HEK293 (cell line): ENCODE data around the gene BAG5.

ENCODE experiments used
- CTCF ChIP-seq: fragments of 450-650 bp; formaldehyde crosslinking; IDR thresholded peaks from 2 replicates; pipeline ENCODE4 v1.5.1; 2016; ENCODE audit warnings: missing biosample characterization, missing genetic modification characterization
- MEIS1 ChIP-seq: sonication (generic); formaldehyde crosslinking; IDR thresholded peaks from 2 replicates; pipeline ENCODE4 v1.8.1; 2022; ENCODE audit warnings: missing genetic modification reagents, mild to moderate bottlenecking, borderline replicate concordance
- PRDM10 ChIP-seq: fragments of 450-650 bp; formaldehyde crosslinking; IDR thresholded peaks from 2 replicates; pipeline ENCODE4 v1.5.1; 2016; ENCODE audit warnings: missing biosample characterization, missing genetic modification characterization
- SETDB1 ChIP-seq: IDR thresholded peaks from one replicate; pipeline ENCODE4 v1.6.1; 2017; ENCODE audit warnings: mild to moderate bottlenecking, low read length, moderate library complexity, mixed read lengths; ENCODE audit not compliant: insufficient read length
- TRIM28 ChIP-seq: IDR thresholded peaks from 2 replicates; pipeline ENCODE4 v1.6.1; 2011; ENCODE audit warnings: low read length, control low read depth, borderline replicate concordance
- ZFP3 ChIP-seq: fragments of 450-650 bp; formaldehyde crosslinking; IDR thresholded peaks from 2 replicates; pipeline ENCODE4 v1.5.1; 2016; ENCODE audit warnings: low read depth, missing biosample characterization, missing genetic modification characterization
- ZNF10 ChIP-seq: fragments of 450-650 bp; formaldehyde crosslinking; IDR thresholded peaks from 2 replicates; pipeline ENCODE4 v1.5.1; 2017; ENCODE audit warnings: missing biosample characterization, missing genetic modification characterization
- ZNF292 ChIP-seq: fragments of 450-650 bp; formaldehyde crosslinking; IDR thresholded peaks from 2 replicates; pipeline ENCODE4 v1.5.1; 2016; ENCODE audit warnings: low read depth, missing biosample characterization, missing genetic modification characterization, borderline replicate concordance
- ZNF311 ChIP-seq: fragments of 450-650 bp; formaldehyde crosslinking; IDR thresholded peaks from 2 replicates; pipeline ENCODE4 v1.5.1; 2017; ENCODE audit warnings: missing biosample characterization, missing genetic modification characterization, borderline replicate concordance
- ZNF510 ChIP-seq: fragments of 450-650 bp; formaldehyde crosslinking; IDR thresholded peaks from 2 replicates; pipeline ENCODE4 v1.5.1; 2018; ENCODE audit warnings: mild to moderate bottlenecking, missing genetic modification characterization, missing biosample characterization; ENCODE audit not compliant: insufficient replicate concordance
- ZNF530 ChIP-seq: fragments of 450-650 bp; formaldehyde crosslinking; IDR thresholded peaks from 2 replicates; pipeline ENCODE4 v1.5.1; 2016; ENCODE audit warnings: low read depth, missing biosample characterization, missing genetic modification characterization
- ZNF707 ChIP-seq: fragments of 450-650 bp; formaldehyde crosslinking; IDR thresholded peaks from 2 replicates; pipeline ENCODE4 v1.5.1; 2016; ENCODE audit warnings: missing biosample characterization, missing genetic modification characterization

DNA sequence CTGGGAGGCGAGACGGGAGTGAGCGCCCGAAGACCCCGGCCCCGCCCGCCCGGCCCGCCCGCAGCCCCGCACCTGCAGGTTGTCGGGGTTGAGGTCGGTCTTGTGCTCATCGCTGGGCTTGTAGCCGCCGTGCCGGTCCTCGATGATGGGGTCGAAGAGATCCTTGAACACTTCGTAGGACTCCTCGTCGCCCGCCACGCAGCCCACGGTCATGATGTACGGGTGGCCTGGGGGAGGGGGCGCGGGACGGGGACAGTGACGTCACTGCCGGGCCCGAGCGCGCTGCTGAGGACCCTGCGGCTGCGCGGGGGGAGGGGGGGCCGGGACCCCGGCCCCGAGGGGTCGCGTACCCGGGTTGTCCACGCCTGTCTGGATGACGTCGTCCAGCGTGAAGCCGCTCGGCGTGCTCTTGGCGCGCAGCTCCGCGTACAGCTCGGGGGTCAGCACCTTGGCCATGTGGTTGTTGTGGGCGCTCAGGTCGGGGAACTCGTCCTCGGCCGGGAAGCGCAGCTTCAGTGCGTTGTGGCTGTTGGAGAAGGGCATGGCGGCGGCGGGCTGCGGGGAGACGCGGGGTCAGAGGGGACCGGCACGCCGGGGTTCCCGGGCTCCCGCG, 40.4 kb downstream of the BAG5 start:
- no peak for TF ChIP-seq ZNF707 (tag by site-specific recombination)
- TF ChIP-seq ZNF10 (tag by site-specific recombination), result no peak
- TF ChIP-seq MEIS1 (CRISPR knock-in tag), result no peak
- TF ChIP-seq ZNF292 (tag by site-specific recombination), result no peak
- no peak for TF ChIP-seq PRDM10 (tag by site-specific recombination)
- TF ChIP-seq CTCF (tag by site-specific recombination), result no peak
- TF ChIP-seq ZNF530, result no peak
- TF ChIP-seq ZFP3 (tag by site-specific recombination), result no peak
- TF ChIP-seq SETDB1, result no peak
- TF ChIP-seq ZNF311 (tag by site-specific recombination), result no peak
- no peak for TF ChIP-seq TRIM28
- TF ChIP-seq ZNF510, result no peak
